Midbrain (tissue), 1 donor: ENCODE data around the gene ITGA7.

Experiments
- DNase-seq: peaks from one replicate; lab custom pipeline; 2025; lab: John Stamatoyannopoulos, UW

Gene ITGA7

DNA sequence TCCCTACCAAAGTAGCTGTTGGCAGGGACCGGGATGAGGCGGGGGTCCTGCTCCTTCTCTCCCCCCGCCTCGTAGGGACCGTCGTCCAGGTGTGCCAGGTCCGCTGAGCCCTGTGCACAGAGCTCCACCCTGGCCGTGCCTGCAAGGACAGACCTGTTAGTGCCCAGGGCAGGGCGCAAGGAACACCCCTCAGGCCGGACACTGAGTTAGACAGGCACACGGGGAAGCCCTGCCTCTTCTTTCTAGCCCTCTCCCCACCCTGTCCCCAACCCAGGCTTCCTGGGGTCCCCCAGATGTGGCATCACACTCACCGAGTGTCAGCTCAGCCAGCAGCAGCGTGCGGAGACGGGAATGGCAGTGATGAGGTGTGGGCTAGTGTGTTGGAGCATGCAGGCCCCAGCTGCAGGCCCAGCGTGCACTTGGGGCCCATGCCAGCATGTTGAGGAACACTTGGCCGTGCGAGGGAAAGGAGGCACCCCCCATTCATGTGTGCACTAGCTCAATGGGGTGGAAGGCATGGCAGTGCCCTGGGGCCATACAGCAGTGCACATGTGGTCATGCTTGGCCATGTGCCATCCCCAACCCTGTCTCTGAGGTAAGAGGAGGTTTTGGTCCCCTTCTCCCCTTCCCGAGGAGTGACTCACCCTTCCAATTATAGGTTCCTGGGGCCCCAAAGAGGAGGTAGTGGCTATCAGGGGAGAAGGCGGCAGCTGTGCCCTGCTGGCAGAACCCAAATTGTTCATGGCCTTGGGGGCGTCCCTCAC lies 7.3 kb downstream of the ITGA7 start:
- no peak for DNase-seq

DNA sequence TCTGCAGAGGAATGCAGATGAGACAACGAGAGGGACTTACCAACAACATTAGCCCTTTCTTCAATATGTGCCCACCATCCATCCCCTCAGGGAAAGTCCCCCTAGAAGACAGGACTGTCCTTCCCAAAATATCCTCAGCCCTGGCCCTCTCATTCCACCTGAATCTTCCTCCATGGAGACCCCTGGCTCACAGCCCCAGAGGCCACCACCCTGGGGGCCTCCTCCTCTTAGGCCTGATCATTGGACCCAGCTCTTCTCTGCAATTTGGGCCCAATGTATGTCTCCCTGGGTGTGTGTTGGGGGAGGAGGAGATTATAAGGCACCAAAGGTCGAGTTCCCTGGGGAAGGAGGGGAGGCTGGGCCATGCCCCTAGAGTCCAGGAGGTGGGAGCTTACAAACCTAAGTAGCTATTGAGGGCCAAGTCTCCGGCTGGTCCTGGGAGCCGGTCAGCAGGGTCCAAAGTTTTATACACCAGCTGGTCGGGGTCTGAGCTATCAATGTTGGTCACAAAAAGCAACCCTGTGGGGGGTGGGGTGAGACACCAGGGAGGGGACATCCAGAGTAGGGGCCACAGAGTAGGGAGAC lies 8.1 kb downstream of the ITGA7 start:
- no peak for DNase-seq

DNA sequence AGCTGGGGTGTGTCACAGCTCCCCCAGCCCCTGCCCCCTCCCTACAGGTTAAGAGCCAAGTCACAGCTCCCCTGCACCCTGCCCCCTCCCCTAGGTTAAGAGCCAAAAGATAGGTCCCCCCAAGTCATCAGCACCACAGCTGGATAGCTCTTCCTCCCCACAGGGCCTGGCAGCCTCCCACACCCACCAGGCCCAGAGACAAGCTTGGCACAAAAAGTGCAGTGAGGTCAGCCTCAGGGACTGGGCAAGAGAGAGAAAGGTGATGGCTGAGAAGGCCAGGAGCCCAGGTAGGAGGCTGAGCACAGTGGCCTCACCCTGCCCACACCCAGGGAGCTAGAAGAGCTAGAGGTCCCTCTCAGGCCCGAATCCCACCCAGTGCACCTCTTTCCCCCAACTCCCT lies 8.7 kb downstream of the ITGA7 start:
- no peak for DNase-seq

DNA sequence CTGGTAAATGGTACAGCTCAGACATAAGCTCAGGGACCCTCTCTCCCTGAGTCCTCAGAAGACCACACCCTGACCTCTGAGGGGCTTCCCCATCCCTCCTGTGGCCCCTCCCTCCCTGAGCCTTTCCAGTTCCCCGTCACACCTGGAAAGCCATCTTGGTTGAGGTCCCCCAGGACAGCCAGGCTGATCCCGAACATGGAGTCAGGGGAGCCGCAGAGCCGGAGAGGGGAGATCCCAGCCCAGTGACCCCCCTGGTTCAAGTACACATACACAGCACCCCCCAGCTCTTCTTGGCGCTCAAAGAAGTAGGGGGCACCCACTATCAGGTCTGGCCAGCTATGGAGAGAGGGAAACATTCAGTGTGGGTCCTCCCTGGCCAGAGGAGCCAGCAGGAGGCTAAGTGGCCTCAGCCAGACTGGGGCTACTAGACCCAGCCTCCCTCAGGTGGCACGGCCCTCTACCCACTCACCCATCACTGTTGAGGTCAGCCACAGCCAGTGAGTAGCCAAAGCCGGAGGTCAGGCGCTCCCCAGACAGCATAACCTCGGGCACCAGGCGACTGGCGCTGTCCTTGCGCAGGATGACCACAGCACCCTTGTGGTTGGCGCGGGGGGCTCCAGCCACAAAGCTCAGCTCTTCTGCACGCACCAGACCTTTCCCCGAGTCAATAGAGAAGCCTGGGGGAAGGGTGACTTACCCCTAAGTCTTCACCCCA lies 9.3 kb downstream of the ITGA7 start:
- no peak for DNase-seq

DNA sequence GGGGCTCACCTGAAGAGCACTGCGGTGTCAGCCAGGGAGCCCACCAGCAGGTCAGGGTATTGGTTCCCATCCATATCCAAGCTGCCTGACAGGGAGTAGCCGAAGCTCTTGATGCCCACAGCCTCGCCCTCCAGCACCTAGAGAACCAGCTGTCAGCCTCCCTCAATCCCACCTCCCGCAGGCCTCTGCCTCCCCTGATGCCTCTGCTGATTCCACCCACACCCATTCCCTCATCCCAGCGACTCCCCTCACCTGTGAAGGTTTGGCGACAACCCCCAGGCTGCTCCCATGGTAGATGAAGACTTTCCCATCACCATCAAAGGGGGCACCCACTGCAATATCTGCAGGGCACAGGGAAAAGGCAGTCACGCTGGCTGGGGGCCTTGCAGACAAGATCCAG lies 10.0 kb downstream of the ITGA7 start:
- DNase-seq, result no peak

DNA sequence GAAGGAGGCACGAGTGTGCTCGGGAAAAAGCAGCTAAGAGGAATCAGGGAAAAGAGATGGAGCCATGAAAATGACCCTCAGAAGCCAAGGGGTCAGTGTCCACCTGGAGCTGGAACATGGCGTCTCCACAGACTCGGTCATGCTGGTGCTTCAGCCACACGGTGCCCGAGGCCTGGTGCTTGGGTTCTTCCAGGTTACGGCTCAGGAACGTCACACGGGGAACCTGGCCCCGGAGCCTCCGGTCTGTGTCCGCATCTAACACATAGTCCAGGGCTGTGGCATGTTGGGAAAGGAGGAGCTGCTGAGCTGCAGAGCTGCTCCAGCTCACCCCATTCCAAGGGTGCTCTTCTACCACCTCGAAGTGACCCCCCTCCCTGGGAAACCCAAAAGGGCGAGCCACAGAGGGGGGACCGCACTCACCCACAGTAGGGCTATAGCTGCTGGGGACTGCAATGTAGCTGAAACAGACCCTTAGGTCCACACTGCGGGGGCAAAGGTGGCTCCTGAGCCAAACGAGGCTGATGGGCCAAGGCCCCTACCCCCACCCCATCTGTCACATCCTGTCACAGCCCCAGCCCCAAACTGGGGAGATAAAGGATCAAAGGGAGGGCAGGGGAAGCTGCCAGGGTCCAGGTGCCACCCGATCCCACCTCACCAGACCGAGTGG lies 10.8 kb downstream of the ITGA7 start:
- DNase-seq, result no peak

DNA sequence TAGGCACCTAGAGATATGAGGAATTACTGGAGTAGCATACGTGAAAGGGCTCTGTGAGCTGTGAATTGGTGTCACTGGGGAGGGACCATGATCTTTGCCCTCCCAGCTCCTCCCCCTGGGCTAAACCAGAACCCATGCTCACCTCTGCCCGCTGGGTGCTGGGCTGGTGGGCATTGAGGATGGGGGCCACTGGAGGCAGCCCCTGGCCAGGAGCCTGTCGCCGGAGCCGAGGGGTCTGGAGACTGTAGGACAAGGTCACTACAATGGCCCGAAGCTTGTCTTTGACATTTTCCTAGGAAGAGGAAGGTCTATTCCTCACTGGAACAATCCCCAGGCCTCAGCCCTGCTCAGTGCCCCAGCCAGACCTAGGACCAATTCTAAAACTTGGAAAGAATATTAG lies 11.6 kb downstream of the ITGA7 start:
- no peak for DNase-seq

DNA sequence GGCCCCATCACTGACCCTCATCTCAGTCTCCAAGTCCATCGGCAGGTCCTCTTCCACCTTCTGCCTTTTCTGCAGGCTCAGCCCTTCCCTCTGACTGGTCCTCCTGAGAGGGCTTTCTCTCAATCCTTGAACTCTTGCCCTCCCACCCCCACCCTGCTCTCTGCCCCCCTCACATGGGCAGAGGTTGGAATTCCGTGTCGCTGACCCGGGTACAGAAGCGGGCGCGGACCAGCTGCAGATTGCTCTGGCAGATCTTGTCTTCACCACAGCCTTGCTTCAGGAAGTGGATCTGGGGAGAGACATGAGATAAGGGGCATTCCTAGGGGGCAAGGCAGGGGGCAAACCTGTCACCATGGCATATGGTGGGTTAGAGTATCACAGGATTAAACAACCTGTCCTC lies 12.4 kb downstream of the ITGA7 start:
- no peak for DNase-seq

DNA sequence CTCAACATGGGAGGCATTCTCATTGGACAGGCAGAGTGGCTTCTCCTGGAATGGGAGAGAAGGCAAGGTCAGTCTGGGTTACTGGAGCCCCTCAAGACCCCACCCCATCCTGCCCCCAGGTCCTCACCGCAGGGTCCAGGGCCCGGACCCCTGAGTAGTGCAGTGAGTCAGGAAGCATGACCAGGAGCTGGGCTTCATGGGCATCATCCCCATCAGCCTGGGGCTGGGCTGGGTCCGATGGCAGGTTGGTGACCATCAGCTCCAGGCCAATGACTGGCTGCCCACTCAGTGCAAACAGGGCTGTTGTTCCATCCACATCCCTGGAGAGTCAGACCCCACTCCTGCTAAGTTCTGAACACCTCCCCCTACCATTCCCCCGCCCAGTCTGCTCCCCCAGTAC lies 13.1 kb downstream of the ITGA7 start:
- DNase-seq, result no peak

DNA sequence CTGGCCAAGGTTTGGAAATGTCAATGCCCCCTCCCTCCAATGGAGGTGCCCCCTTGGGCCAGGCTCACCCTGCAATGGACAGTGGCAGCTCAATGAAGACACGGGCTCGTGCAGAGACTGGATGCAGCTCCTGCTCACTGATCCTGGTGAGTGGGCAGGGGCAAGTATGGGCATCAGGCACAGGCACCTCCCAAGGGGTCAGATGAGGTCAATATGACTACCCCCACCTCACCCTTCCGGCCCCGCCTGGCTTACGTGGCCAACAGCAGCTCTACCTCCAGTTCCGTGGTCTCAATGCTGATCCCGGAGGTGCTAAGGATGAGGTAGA lies 13.6 kb downstream of the ITGA7 start:
- no peak for DNase-seq

DNA sequence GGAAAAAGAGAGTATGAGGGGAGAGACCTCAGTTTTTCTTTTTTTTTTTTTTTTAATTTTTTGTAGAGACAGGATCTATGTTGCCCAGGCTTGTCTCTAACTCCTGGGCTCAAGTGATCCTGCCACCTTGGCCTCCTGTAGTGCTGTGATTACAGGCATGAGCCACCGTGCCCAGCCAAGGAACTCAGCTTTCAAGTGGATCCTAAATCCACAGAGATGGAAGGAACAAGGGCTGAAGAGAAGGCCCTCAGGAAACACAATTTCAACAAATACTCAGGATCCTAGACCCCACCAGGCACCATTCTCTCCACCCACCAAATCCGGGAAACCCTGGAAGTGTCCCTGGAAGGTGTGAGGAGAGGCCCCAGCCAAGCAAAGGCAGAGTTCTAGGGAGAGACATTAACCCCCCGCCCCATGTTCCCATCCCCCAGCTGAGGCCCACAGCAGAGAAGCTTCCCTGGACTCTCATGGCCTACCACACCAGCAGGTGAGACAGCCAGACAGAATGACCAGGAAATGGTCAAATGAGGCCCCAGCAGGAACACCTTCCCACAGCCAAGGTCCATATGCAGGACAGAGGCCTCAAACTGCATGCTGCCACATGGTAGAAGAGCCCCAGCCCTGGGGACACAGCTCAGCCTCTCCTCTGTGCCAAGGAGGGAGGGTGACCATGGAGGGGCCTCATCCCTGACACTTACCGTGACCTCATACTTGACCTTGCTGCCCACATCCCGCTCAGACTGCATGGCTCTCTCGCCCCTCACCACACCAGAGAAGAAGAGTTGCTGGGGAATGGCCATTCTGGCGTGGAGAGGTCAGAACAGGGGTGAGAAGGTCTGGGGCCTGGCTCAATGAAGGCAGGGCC lies 14.1 kb downstream of the ITGA7 start:
- DNase-seq, result no peak

DNA sequence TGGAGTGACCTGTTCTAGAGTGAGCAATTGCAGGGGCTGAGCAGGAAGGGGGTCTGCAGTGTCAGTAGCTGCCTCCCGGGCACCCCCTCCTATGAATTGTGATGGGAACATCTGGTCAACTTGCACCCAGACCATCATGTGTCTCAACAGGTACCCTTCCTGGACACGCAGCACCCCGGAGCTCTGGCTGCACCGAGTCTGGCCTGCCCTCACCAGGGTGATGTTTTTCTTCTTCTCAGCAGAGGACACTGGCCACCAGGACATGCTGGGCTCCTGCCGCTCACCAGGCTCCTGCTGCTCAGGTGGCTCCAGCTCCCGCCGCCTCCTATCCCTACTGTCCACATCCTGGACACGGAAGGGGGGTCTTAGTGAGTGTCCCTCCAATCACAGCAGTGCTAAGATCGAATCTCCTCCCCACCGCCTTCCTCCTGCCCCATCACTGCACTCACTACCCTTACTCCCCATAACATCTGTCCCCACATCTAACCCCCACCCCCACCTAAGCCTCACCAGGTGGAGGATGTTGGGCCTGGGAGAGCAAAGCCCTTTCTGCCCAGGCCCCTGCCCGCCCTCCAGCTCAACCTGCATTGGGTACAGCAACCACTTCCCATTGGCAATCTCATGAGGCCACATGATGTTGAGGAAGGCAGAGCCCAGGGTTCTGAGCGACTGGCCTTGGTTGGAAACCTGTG lies 14.9 kb downstream of the ITGA7 start:
- DNase-seq, result no peak

DNA sequence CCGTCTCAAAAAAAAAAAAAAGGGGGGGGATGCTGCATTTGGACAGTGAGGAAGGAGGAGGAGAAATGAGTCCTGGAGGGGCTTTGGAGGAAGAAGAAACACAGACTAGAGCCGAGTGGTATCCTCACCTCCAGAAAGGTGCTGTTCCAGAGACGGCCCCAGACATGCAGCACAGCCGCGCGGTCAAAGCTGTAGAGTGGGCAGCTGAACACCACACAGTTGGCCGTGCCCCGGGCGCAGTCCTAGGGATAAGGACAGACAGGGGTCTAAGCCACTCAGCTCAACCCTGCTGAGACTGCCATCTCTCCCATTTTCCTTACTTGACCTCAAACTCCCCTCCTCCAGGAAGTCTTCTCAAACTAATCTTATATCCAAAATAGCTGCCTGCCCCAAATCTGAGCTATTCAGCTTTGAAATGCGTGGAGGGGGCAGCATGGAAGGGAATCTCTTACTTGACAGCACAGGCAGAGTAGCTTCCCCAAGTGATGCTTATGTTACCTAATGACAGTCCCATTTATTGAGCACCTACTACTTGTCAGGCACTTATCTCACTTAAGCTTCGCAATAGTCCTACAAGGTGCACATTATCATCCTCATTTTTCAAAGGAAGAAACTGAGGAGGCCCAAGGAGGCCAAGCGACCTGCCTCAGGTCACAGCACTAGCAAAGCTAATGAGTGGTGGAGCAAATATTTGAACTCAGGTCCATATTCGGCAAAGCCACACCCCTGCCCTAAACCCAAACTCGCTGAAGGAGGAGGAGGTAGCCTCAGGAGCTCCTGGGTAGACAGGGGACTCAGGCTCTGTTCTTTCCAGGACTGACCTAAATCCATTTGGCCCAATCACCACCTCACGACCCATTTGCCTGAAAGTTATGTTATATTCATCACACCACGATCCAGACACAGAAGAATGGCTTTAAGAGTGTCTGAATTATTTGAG lies 18.7 kb downstream of the ITGA7 start:
- DNase-seq, result no peak

DNA sequence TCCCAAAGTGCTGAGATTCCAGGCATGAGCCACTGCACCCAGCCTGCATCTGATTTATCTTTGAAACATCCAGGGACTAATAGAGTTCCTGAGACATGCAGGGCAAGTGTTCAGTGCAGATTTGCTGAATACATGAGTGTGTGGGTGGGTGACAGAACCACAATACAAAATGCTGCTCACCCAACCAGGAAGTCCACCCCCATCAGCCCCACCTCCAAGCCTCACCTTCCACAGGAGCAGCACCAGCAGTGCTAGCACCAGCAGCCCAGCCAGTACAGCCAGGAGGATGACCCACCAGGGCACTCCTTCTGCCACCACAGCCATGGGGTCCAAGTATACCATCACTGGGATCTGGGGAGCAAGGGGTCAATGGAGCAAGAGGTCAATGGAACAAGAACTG lies 20.0 kb downstream of the ITGA7 start:
- no peak for DNase-seq

DNA sequence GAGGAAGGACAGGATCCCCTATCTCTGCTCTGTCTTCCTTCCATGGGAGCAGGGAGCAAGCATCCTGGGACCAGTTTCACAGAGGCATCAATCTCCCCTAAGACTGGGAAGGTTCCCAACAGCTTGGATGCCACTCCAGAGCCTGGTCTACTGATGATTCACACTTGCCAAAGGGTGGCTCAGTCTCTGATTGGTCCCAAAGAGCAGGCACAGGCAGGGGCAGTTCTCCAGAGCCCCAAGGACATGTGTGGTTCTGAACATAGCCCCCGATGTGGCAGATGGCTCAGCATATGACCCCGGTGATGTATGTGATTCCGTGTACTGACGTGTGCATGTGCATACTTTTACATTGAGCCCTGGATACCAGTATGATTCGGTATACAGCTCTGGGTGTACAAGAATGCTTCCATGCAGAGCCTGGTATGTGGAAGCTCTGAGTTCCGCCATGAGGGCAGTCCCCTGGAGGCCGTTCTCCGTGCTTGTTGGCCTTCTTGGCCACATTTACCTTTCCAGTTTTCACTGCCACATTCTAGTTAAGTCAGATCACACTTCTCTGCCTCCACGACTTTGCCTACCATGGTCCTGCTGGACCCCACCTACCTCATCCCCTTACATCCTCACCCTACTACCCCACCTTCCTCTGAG lies 21.2 kb downstream of the ITGA7 start:
- no peak for DNase-seq

DNA sequence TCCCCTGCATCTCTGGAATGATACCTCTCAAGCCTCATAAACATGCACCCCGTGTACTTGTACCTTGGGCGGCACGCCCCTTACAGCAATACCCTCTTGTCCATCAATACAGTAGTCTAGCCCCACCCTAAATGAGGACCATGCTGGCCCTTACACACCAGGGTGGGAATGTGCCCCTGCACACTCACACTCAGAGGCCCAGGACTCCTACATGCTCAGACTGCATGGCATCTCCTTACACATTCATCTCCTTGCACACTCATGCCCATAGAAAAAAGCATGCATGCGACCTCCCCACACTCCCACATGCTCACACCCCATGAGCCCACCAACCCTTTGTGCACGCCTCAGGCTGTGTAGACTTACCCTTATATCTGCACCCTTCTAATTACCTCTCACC lies 22.0 kb downstream of the ITGA7 start:
- DNase-seq, result no peak

DNA sequence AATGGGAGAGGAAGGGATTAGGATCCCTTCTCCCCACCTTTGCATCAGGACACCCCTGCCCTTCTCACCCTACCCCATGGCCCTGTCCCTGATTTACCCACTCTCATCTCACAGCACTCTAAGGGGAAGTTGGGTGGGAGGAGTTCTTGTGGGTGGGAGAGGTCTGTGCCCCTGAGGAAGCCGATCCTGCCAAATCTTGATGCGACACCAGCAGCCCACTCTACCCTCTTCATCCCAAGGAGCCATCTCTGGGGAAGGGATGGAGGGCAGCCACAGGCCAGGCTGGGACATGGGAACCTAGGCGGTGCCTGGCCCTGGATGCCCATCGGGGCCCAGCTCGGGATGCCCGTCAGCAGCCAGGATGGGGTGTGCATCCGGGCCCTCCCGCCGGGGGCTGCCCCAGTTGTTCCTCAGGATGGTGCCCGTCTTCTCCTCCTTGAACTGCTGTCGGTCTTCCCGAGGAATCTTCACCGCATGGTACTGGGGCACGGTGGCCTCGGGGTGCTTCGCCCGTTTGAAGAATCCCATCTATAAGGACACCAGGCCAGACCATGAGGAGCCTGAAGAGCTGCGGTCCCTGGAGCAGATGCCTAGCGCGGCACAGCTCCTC lies 22.8 kb downstream of the ITGA7 start:
- no peak for DNase-seq

DNA sequence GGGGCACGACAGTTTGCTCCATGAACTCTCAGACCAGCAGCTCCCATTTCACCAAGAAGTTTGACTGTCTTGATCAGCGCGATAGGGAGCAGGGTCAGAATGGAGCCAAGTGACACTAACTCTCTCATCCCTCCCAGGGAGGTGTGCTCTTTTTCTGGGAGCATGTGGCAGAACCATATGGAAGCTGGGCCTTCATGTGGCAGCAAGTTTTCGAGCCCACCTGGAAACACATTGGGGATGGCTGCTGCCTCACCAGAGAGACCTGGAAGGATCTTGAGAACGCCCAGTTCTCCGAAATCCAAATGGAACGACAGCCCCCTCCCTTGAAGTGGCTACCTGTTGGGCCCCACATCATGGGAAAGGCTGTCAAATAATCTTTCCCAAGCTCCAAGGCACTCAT lies 24.0 kb downstream of the ITGA7 start:
- DNase-seq, result no peak

DNA sequence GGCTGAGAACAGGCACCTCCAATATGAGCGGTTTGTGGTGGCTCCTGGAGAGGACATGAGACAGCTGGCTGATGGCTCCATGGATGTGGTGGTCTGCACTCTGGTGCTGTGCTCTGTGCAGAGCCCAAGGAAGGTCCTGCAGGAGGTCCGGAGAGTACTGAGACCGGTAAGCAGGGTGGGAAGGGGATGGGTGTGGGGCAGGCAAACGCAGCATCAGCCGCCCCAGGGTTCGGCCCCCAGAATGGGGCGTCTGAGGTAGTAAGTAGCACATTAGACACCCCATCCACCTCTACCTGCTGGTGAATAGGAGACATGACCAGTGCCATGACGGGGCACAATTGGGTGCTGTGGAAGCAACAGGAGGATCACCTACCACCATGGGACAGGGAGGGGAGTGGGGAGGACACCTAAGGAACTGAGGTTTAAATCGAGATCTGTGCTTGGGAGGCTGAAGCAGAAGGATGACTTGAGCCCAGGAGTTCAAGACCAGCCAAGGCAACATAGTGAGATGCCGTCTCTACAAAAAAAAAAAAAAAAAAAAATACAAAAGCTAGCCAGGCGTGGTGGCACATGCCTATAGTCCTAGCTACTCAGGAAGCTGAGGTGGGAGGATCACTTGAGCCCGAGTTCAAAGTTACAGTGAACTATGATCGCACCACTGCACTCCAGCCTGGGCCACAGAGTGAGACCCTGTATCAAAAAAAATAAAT lies 25.5 kb downstream of the ITGA7 start:
- no peak for DNase-seq
